CD4-positive, alpha-beta T cell treated with Interleukin-4 for 4 hours (primary cell): ENCODE data around the gene GNRH2.
"Not testable (repeated sequence)": the region's sequence is repeated elsewhere in the genome, so short reads cannot be mapped to it uniquely, and the experiment has no call there.

Source experiments
- DNase-seq: peaks from one replicate; pipeline ENCODE4 v3.0.0-alpha.2; 2020

The GNRH2 gene, protein sequence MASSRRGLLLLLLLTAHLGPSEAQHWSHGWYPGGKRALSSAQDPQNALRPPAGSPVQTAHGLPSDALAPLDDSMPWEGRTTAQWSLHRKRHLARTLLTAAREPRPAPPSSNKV

DNA sequence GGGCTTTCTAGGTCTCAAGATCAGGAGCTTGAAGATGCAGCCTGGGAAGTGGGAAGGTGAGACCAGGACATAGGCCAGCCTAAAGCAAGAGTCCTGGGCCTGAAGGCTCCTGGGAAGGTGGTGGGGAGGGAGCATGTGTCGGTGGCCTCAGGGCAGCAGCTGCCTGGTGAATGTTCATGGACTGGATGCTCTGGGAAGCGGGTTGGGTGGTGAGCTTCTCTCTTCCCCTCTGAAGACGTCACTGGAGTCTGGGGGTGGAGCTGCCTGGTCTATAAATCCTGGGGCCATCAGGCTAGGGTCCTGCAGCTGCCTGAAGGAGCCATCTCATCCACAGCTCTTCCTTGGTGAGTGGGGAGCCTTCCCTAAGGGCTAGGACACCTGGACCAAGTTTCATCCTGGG, at the start of gene GNRH2:
Gene GNRH2, plus strand, starts transcription at position 301 of the 400 bp plus-strand sequence. CDS start 793 bp downstream, outside the sequence.
- no peak for DNase-seq

DNA sequence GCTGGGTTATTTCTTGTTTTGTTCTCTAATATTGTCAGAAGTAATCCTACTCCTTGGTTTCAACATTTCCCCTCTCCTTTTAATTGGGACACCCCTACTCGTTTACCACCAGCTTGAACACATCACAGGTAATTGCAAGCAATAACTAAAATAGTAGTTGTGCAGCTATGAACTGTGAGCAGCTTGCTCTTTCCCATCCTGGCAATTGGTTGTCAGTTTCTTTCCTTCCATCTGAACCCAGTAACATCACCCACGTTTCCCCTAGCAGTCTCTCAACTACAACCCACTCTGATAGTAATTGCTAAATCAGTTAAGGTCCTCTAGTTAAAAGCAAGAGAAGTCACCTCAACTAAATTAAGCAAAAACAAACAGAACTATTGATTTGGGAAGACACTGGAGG, 47.6 kb upstream of the GNRH2 start:
- no peak for DNase-seq

DNA sequence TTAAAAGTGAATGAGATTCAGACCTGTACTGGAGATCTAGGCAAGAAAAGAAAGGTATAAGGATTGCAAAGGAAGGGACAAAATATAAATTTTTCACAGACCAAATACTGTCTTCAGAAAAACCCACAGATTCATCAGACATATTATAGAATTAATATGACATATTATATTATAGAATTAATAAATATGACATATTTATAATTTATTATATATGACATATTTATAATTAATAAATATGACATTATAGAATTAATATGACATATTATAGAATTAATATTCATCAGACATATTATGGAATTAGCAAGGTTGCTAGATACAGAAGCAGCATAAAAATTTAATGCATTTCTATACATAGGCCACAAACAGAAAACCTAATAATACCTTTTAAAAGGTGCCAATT, 44.7 kb upstream of the GNRH2 start:
- no peak for DNase-seq

DNA sequence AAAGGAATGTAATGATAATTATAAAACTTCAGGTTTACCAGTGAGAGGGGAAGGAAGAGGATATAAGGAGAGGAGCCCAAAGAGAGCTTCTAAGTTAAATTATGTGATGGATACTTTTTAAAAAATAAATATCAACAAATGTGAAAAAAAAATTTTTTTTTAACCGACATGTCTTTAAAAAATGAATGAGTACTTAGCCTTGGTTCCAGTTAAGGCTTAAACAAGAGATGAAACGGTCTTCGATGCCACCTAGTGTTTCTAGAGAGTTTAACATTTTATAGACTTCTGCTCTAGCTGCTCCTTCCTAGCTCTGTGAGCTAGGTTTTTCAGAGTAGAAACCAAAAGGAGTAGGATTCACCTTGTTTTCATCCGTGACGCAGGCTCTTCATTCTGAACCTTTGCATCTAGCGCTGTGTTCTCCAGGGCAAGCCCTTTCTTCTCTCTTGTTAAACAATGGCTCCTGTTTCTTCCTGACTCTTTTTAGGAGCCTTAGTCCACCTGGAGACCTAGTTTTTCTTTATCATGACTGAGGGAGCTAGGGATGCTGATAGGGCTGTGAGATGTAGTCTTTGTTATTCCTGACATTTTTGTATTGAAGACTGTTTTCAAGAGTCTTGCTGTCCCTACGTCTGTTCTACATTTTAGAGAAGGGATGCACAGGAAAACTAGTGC, 42.4 kb upstream of the GNRH2 start:
- peak; percentile 29 for DNase-seq

DNA sequence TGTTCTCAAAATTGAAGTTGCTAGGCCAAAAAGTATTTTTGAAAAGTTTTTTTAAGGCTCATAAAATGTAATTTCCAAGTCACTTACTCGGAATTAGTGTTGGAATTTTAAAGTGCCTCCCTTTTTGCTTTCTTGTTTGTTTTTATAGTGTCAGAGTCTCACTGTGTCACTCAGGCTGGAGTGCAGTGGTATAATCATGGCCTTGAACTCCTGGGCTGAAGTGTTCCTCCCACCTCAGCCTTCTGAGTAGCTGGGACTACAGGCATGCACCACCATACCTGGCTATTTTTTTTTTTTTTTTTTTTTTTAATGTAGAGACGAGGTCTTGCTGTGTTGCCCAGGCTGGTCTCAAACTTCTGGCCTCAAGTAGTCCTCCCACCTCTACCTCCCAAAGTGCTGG, 40.0 kb upstream of the GNRH2 start:
- no peak for DNase-seq

DNA sequence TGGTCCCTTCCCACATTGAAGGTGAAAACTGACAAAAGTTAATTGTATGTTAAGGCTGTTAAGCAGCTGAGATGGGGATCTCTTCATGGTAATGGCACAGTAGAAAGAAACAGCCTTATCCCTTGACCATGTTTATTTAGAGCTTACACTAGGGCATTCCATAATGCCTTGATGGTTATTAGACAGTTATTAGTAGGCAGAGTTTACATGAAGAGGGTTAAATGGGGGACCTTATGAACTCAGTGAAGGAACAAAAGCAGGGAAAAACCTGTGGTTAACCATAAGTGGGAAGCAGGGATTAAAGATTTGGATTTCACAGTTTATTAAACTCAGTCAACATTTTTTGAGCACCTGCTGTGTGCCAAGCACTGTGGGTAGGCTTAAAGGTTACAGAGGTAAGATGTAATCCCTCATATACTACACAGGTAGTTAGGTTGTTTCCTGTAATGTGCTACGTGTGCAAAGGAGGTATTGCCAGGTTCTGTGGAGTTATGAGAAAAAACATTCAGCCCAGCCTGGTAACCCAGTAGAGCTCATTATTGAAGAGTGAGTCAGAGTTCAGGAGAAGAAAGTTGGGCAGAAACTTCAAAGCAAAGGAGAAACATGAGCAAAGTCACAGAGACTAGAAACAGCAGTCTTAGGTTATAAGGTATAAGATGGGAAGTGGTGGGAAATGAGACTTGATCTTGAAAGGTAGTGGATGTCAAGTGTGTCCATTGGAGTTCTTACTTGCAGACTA, 32.3 kb upstream of the GNRH2 start:
- DNase-seq = peak; percentile 24

DNA sequence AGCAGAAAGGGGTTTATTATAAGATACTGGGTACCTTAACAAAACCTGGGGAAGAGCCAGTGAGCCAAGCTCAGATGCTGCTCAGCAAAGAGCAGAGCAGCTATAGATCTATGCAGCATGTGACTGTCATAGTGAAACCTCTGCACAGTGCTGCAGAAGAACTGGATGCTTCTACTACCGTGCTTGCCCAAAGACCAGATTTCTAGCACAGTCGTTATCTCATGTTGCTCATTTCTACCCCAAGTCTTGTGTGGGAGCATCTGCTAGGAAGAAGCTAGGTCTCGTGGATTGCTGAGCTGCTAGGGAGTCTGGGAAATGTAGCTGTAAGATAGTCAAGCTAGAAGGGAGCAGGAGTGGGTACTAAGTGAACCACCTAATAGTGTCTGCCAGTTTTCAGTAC, 31.7 kb upstream of the GNRH2 start:
- DNase-seq = no peak

DNA sequence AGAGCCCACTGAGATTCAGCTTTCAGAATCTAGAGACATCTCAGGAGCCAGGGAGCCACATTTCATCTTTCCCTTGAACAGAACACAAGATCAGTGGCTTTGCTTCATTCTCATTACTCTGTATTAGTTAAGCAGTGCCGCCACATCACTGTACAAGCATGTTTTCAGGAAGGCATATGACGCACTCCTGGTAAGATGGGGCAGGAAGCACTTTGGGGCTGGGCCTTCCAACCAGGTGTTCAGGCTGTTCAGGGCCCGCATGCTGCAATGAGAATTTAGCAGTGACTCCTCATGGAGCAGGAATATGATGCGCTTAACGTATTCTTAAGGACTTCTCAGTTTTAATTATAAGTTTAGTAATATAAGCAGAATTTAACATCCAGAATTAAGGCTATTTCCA, 29.7 kb upstream of the GNRH2 start:
- no peak for DNase-seq

DNA sequence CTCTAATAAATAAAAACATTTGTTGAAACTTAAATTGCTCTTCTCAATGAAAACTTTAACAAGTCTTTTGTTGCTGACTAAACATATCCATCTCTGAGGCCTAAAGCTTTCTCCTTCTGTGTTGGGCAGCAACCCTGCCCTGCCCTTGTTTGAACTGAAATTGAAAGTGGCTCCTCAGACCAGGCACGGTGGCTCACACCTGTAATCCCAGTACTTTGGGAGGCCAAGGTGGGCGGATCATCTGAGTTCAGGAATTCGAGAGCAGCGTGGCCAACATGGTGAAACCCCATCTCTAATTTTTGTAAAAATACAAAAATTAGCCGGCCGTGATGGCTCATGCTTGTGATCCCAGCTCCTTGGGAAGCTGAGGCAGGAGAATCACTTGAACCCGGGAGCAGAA, 29.2 kb upstream of the GNRH2 start:
- no peak for DNase-seq

DNA sequence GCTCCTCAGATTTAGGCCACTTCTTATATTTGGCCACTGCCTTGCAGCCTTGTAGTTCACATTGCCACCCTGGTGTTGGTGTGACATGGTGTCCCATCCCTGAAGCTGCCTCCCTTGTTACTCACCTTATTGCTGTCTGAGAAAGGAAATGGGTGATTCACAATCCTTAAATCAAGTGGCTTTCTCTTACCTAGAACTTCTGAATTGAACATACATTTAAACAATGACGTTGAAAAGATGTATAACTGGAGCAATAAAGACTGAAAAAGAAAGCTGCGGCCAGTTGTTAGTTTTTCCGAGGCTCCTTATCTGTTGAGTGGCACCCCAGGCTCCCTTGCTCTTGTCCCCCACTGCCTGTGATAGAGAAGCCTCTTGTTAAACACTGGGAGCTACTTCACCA, 28.8 kb upstream of the GNRH2 start:
- DNase-seq = no peak

DNA sequence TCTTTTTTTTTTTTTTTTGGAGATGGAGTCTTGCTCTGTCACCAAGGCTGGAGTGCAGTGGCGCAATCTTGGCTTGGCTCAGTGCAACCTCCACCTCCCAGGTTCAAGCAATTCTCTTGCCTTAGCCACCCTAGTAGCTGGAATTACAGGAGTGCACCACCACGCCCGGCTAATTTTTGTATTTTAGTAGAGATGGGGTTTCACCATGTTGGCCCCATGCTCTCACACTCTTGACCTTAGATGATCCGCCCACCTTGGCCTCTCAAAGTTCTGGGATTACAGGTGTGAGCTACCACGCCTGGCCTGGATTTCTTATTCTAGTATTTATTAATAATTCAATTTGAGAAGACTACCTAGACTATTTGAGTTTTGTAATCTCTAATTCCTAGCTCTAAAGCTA, 28.1 kb upstream of the GNRH2 start:
- DNase-seq = not testable (repeated sequence)

DNA sequence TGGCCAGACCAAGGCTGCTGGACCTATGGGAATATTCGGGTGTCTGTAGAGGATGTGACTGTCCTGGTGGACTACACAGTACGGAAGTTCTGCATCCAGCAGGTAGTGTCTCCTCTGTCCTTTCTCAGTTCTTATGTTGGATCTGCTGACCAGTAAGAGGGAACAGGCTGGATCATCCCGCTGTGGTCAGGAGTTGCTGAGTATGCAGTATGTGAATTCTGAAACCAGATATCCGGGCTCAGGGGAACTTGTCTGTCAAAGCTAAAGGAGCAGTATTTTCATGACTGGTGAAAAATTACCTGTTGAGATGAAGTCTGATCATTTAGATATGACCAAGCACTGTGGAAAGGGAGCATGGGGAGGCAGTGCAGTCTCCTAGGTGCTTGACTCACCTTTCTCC, 22.1 kb upstream of the GNRH2 start:
- no peak for DNase-seq

DNA sequence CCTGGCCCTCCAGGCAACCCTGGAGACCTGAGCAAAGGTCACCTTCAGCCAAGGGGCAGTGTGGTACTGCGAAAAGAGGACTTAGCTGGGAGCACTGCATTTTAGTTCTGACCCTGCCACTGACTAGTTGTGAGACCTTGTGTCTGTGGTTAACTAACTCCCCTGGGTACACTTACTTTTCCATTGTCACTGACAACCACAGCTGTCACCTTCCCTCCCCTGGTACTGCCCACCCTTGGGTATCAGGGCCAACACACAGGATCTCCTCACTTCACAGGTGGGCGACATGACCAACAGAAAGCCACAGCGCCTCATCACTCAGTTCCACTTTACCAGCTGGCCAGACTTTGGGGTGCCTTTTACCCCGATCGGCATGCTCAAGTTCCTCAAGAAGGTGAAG, 21.6 kb upstream of the GNRH2 start:
- DNase-seq = no peak

DNA sequence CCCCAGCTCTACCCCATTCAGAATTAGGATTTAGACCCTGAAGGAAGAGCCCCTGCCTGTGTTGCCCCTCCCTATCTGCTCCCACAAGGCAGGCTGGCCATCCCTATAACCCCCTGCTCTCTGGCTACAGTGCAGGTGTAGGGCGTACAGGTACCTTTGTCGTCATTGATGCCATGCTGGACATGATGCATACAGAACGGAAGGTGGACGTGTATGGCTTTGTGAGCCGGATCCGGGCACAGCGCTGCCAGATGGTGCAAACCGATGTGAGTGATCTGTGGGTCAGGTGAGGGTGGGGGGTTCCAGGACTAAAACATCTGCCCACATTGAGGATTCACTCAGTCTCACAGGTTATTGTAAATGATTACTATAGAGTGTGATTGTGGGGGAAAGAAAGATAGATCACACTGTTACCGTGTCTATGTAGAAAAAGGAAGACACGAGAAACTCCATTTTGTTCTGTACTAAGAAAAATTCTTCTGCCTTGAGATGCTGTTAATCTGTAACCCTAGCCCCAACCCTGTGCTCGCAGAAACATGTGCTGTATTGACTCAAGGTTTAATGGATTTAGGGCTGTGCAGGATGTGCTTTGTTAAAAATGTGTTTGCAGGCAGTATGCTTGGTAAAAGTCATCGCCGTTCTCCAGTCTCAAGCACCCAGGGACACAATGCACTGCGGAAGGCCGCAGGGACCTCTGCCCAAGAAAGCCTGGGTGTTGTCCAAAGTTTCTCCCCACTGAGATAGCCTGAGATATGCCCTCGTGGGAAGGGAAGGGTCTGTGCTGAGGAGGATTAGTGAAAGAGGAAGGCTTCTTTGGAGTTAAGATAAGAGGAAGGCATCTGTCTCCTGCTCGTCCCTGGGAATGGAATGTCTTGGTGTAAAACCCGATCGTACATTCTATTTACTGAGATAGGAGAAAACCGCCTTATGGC, 20.6 kb upstream of the GNRH2 start:
- not testable (repeated sequence) for DNase-seq

DNA sequence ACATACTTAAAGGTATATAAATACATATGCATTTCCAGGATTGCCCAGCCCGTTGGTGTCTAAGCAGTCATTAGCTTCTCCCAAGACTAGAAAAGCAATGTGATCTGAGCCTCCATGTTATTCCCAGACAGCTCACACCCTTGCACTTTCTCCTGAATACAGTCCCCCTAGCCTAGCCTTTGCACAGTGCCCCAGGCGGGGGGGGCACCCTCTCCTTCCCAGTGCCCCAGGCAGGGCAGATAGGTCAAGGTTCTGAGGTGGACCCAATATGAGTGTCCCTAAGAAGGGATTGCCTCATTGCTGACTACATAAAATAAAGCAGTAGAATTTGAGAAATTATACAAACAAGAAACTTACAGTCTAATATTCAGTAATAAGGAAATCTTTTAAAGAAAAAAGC, 15.4 kb upstream of the GNRH2 start:
- no peak for DNase-seq

DNA sequence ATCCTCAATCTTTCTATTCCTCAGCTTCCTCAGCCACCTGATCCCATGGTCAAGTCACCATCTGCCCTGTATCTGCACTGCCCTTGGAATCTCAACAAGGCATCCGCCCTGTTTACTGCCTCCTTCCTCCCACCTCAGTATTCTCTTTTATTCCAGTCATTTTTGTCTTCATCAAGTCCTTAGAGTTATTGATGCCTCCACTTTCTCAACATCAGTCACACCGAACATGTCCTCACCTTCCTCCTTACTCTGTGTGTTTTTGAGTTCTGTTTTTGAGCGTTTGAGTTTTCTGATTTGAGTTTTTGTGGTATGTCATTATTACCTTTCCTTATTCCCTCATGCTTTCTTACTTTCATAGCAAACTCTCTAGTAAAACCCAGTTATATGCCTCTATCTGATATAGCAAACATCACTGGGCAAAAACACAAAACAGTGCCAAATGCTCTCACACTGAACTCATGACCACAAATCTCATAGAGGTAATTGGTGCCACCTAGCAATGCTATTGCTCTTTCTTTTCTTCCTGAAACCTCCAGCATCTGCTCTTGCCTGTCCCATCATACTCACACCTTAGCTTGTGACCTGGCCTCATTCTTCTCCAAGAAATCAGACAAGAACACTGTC, 11.8 kb upstream of the GNRH2 start:
- DNase-seq = no peak

DNA sequence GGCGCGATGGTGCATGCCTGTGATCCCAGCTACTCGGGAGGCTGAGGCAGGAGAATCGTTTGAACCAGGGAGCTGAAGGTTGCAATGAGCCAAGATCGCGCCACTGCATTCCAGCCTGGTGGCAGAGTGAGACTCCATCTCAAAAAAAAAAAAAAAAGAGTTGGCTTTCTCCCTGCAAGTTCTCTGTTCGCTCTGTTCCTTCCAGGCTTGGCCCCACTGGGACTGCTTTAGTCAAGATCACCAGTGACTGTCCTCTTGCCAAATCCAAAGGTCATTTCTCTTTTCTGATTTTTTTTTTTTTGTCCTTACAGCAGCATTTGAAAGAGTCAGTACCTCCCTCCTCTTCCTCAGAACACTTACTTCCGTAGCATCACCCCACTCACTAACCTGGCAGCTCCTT, 10.8 kb upstream of the GNRH2 start:
- DNase-seq = no peak

DNA sequence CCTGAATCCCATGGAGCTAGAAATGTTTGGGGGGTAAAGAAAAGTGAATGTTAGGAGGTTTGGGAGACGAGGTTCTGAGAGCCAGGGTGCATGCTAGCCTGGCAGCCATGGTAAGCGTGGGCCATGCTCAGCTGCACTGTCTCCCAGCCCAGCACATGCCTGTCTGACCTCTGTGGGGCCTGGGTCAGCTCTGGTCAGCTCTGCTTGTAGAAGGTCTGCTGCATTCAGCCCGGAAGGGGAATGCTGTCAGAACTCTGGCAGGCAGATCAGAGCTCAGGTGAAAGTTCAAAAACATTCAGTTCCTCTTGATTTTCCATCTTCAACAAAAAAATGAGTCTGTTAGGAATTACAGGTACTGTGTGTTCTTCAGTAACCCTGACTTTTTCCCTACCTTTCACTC, 5.8 kb upstream of the GNRH2 start:
- DNase-seq = no peak

DNA sequence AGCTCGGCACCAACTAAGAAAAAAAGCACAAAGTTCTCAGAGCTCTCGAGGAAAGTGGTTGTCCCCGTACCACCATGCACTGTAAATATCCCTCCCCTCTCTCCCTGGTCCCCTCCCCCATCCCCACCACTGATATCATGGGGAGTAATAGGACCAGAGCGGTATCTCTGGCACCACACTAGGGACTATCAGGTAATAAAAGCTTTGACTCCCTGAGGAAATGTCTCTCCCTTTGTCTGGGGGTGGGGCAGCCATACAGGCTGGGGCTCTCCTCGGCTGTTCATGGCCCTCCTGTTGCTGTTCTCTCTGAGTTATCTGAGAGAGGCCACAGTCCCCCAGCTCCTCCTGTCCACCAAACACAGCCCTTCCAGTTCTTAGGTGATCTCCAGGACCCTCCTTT, 5.0 kb upstream of the GNRH2 start:
- DNase-seq = no peak

DNA sequence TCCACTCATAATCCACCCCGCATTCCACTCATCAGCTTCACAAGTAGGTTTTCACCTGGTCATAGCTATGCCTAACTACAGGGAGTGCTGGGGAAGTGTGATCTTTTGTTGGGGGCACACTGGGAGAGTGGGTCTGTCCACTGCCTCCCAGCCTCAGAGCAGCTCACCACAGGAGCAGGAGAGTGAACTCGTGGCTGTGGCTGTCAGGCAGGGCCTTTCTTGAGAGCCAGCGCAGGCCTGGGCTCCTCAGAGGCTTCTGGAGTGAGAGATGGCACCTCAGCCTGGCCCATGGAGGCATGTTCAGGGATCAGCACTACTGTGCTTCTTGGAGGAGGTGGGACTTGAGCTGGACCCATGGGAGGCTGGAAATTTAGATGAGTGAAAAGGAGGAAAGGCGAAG, 4.0 kb upstream of the GNRH2 start:
- DNase-seq = no peak

DNA sequence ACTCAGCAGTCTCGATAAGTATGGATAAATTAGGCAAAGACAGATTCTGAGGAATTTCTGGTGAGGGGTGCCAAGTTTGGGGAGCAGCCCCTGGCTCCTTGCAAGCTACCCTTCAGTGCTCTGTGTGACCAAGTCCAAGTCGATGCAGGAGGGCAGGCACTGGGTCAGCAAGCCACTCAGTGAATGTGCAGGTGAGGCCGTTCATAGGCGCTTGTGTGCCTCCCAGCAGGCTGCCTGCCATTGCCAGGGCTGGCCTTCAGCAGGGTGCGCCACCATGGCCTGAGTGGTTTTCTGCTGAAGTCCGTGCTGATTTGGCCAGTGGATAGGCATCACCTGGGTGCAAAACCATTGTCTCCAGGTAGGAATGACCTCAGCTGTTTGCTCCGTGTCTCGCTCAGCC, 3.3 kb upstream of the GNRH2 start:
- DNase-seq = no peak

DNA sequence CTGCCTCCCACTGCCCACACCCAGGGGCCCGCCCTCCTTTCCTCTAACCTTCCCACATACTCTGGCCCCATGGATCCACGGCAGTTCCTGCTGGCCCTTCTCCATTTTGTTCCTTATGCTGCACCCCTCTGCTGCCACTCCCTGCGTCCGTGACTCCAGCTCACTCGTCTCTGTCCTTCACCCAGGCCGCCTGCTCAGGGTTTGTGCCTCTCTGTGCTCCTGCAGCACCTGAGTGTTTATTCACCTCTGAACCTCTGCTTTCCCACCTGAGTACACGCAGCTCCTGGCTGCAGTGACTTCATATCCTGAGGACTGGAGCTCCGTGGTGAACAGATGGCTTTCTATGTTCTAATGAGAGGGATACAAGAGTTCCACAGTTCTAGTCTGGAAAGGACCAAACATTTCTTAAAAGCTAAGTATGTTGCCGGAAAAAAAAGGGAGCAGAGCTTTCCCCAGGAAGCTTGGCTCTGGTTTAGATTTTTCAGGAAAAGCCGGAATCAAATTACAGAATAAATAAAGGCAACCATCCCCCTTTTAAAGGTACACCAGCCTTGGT, 1.5 kb upstream of the GNRH2 start:
- DNase-seq = no peak

DNA sequence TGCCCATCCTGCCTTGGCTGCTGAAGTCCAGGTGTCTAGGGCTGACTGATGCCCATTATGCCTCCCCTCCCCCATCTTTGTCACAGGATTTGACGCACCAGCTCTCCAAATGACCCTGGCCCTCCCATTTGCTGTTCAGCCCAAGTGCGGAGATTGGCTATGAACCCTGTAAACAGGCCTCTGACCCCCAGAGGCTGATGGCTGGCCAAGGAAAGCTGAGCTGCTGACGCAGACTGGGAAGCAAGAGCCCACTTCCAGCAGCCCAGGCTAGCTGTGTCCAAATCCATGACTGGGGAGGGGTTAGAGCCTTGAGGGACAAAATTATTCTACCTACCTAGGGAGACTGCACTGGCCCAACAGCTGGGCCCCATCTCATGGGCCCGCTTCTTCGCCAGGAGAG, 797 bp upstream of the GNRH2 start:
- DNase-seq = no peak
